OCI-LY1 (cell line): Measurements from ENCODE around the gene APBA1.

Experiments used
- H2AFZ ChIP-seq: fragments of 200-600 bp; sonication (generic), shearing (Covaris generic); 2 replicates; pipeline ENCODE4 v1.6.0; 2014; ENCODE audit warnings: antibody characterized with exemption, mild to moderate bottlenecking, low read length
- H3F3A ChIP-seq: fragments of 200-600 bp; sonication (generic), shearing (Covaris generic); 2 replicates; pipeline ENCODE4 v1.6.0; 2014; ENCODE audit warnings: mild to moderate bottlenecking, antibody characterized with exemption, low read length, moderate library complexity; ENCODE audit not compliant: insufficient read depth
- H3K27ac ChIP-seq: fragments of 200-600 bp; sonication (generic); 2 replicates; pipeline ENCODE4 v1.5.1; 2014; ENCODE audit warnings: low read length, mixed run types, mild to moderate bottlenecking, low read depth; ENCODE audit not compliant: poor library complexity, severe bottlenecking
- H3K27me3 ChIP-seq: fragments of 200-600 bp; sonication (generic); 2 replicates; pipeline ENCODE4 v1.6.0; 2014; ENCODE audit warnings: antibody characterized with exemption, mild to moderate bottlenecking, low read length, moderate library complexity; ENCODE audit not compliant: insufficient read depth
- H3K36me3 ChIP-seq: fragments of 200-600 bp; sonication (generic); 2 replicates; pipeline ENCODE4 v1.6.1; 2014; ENCODE audit warnings: mild to moderate bottlenecking, antibody characterized with exemption, low read length, moderate library complexity, mixed read lengths; ENCODE audit not compliant: insufficient read depth
- H3K4me1 ChIP-seq: fragments of 200-600 bp; sonication (generic); 2 replicates; pipeline ENCODE4 v1.5.1; 2014; ENCODE audit warnings: mild to moderate bottlenecking, low read length, moderate library complexity; ENCODE audit not compliant: insufficient read depth, severe bottlenecking
- H3K4me2 ChIP-seq: fragments of 200-600 bp; sonication (generic), shearing (Covaris generic); 2 replicates; pipeline ENCODE4 v1.6.1; 2014; ENCODE audit warnings: low read length
- H3K4me3 ChIP-seq: fragments of 200-600 bp; sonication (generic); 2 replicates; pipeline ENCODE4 v1.5.1; 2014; ENCODE audit warnings: low read length, low read depth, mild to moderate bottlenecking, mixed read lengths; ENCODE audit not compliant: poor library complexity, severe bottlenecking
- H3K79me2 ChIP-seq: fragments of 200-600 bp; shearing (Covaris generic); 2 replicates; pipeline ENCODE4 v1.6.1; 2016; ENCODE audit warnings: mixed run types, low read length, mixed read lengths; ENCODE audit not compliant: insufficient read depth
- H3K9ac ChIP-seq: fragments of 200-600 bp; sonication (generic), shearing (Covaris generic); 2 replicates; pipeline ENCODE4 v1.6.1; 2014; ENCODE audit warnings: mild to moderate bottlenecking, low read length, mixed read lengths
- H3K9me2 ChIP-seq: fragments of 200-600 bp; sonication (generic), shearing (Covaris generic); 2 replicates; pipeline ENCODE4 v1.6.1; 2014; ENCODE audit warnings: low read depth, mild to moderate bottlenecking, low read length, mixed read lengths
- H3K9me3 ChIP-seq: fragments of 200-600 bp; shearing (Covaris generic); 2 replicates; pipeline ENCODE4 v1.6.1; 2014; ENCODE audit warnings: low read length, mixed read lengths
- H4K20me1 ChIP-seq: fragments of 200-600 bp; sonication (generic), shearing (Covaris generic); 2 replicates; pipeline ENCODE4 v1.6.0; 2016; ENCODE audit warnings: mild to moderate bottlenecking, low read length; ENCODE audit not compliant: insufficient read depth
- CTCF ChIP-seq: fragments of 200-600 bp; sonication (generic), shearing (Covaris generic); IDR thresholded peaks from 2 replicates; pipeline ENCODE4 v1.5.1; 2017; ENCODE audit warnings: mild to moderate bottlenecking, antibody characterized with exemption, low read length, moderate library complexity, mixed read lengths
- EZH2 ChIP-seq: fragments of 200-600 bp; sonication (generic), shearing (Covaris generic); IDR thresholded peaks from 2 replicates; pipeline ENCODE4 v1.8.0; 2017; ENCODE audit warnings: borderline replicate concordance, mixed run types, mild to moderate bottlenecking, antibody characterized with exemption, low read length, moderate library complexity, mixed read lengths

Gene APBA1

GRCh38 chr9:69502671-69503301, 169.4 kb downstream of the APBA1 start:
- Histone ChIP-seq H3K9me2 (no peaks in the 10 kb centered on the region), H3K9me3 (no peaks in the 10 kb centered on the region), H3K4me2 (no peak overlapping the region), H4K20me1 (no peaks in the 10 kb centered on the region), H3K27ac (no peak overlapping the region), H3K4me3 (no peak overlapping the region), H3K9ac (no peak overlapping the region), H2AFZ (no peak overlapping the region), H3K79me2 (no peaks in the 10 kb centered on the region), H3K4me1 (no peaks in the 10 kb centered on the region), H3K36me3 (no peaks in the 10 kb centered on the region), H3K27me3 (no peaks in the 10 kb centered on the region), H3F3A (no peaks in the 10 kb centered on the region)
- TF ChIP-seq CTCF (no peak), EZH2 (no peak)

GRCh38 chr9:69500896-69501295, 171.3 kb downstream of the APBA1 start:
- H4K20me1 ChIP-seq = no peaks in the 10 kb centered on the region
- no peak overlapping the region for H3K4me2 ChIP-seq
- H3K27ac ChIP-seq = no peak overlapping the region
- no peaks in the 10 kb centered on the region for H3K9me2 ChIP-seq
- no peak overlapping the region for H2AFZ ChIP-seq
- no peak overlapping the region for H3K9ac ChIP-seq
- TF ChIP-seq EZH2 = no peak
- no peak for TF ChIP-seq CTCF
- H3K27me3 ChIP-seq = no peaks in the 10 kb centered on the region
- H3K9me3 ChIP-seq = no peaks in the 10 kb centered on the region
- H3K79me2 ChIP-seq = no peaks in the 10 kb centered on the region
- no peaks in the 10 kb centered on the region for H3K36me3 ChIP-seq
- no peaks in the 10 kb centered on the region for H3F3A ChIP-seq
- no peaks in the 10 kb centered on the region for H3K4me1 ChIP-seq
- H3K4me3 ChIP-seq = no peak overlapping the region

GRCh38 chr9:69499959-69500358, 172.2 kb downstream of the APBA1 start:
- H3K27me3 ChIP-seq = no peaks in the 10 kb centered on the region
- H3K27ac ChIP-seq = no peak overlapping the region
- no peaks in the 10 kb centered on the region for H3K36me3 ChIP-seq
- H2AFZ ChIP-seq = no peak overlapping the region
- no peaks in the 10 kb centered on the region for H3F3A ChIP-seq
- no peaks in the 10 kb centered on the region for H3K9me2 ChIP-seq
- H3K4me2 ChIP-seq = no peak overlapping the region
- H3K4me3 ChIP-seq = no peak overlapping the region
- no peaks in the 10 kb centered on the region for H3K9me3 ChIP-seq
- H3K4me1 ChIP-seq = no peaks in the 10 kb centered on the region
- H3K79me2 ChIP-seq = no peaks in the 10 kb centered on the region
- TF ChIP-seq CTCF = no peak
- TF ChIP-seq EZH2 = no peak
- no peaks in the 10 kb centered on the region for H4K20me1 ChIP-seq
- H3K9ac ChIP-seq = no peak overlapping the region
